Limb (tissue), 2 donors: ENCODE results near the gene RAB37.
A peak's percentile ranks its signal among the peaks of the same experiment; 100 is the strongest.

Experiments used
- DNase-seq, 2 donors: peaks; one replicate each; pipeline ENCODE4 v3.0.0-alpha.2; 2016; ENCODE audit errors: extremely low spot score in 2 of 2

The RAB37 gene

GRCh38 chr17:74760404-74761105 lies 23.5 kb downstream of the RAB37 start:
- DNase-seq: no peak

- no peak for DNase-seq
Measured at GRCh38 chr17:74761419-74761818, 24.4 kb downstream of the RAB37 start.

- no peak for DNase-seq
Measured at GRCh38 chr17:74761931-74762330, 24.9 kb downstream of the RAB37 start.

- DNase-seq: peak in 1 of 2 donors; percentile 74
Measured at GRCh38 chr17:74763565-74764387, 26.7 kb downstream of the RAB37 start.

- DNase-seq: no peak
Measured at GRCh38 chr17:74764751-74765286, 27.8 kb downstream of the RAB37 start.

GRCh38 chr17:74766413-74766812 lies 29.4 kb downstream of the RAB37 start:
- DNase-seq: no peak

GRCh38 chr17:74767111-74767516 lies 30.1 kb downstream of the RAB37 start:
- DNase-seq: no peak

GRCh38 chr17:74768069-74768762 lies 31.2 kb downstream of the RAB37 start:
- DNase-seq: no peak

GRCh38 chr17:74768763-74769114 lies 31.7 kb downstream of the RAB37 start:
- no peak for DNase-seq

- DNase-seq: no peak
Measured at GRCh38 chr17:74769266-74769855, 32.3 kb downstream of the RAB37 start.

- no peak for DNase-seq
Measured at GRCh38 chr17:74769856-74770497, 32.9 kb downstream of the RAB37 start.

GRCh38 chr17:74770498-74771318 lies 33.7 kb downstream of the RAB37 start:
- no peak for DNase-seq

GRCh38 chr17:74771319-74771914 lies 34.4 kb downstream of the RAB37 start:
- DNase-seq: no peak

GRCh38 chr17:74772053-74772452 lies 35.0 kb downstream of the RAB37 start:
- no peak for DNase-seq

- DNase-seq: no peak
Measured at GRCh38 chr17:74773414-74773813, 36.4 kb downstream of the RAB37 start.

- DNase-seq: no peak
Measured at GRCh38 chr17:74773871-74774286, 36.8 kb downstream of the RAB37 start.

- DNase-seq: no peak
Measured at GRCh38 chr17:74775409-74776043, 38.5 kb downstream of the RAB37 start.

GRCh38 chr17:74776044-74776962 lies 39.2 kb downstream of the RAB37 start, which contains the start of gene NAT9:
Gene NAT9, minus strand, starts transcription at chr17:74776345. Its CDS starts 647 bp downstream, at chr17:74775698.
- peak; percentile 96 to 99 for DNase-seq
